DMS53 (cell line): Measurements from ENCODE around the gene TEX51.

ENCODE experiments used
- DNase-seq: peaks from one replicate; lab custom pipeline; 2025; lab: John Stamatoyannopoulos, UW

The TEX51 gene

DNA sequence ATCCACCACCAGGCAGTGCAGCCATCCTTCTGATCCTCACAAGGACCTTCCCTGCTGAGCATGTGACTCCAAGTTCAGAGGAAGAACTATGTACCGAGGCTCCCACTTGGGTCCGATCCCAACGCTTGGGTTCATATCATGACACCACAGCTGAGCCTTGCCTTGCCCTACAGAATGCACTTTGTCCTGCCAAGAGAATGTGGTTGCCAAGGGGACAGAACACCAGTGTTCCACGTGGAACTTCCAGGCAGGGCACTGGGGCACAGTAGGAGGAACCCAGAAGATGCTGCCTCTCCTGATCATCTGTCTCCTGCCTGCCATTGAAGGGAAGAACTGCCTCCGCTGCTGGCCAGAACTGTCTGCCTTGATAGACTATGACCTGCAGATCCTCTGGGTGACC lies at the start of gene TEX51:
Gene TEX51 (plus strand): TSS at position 255 of the 400 bp plus-strand sequence. CDS start 29 bp downstream, at position 284.
- DNase-seq = no peak

DNA sequence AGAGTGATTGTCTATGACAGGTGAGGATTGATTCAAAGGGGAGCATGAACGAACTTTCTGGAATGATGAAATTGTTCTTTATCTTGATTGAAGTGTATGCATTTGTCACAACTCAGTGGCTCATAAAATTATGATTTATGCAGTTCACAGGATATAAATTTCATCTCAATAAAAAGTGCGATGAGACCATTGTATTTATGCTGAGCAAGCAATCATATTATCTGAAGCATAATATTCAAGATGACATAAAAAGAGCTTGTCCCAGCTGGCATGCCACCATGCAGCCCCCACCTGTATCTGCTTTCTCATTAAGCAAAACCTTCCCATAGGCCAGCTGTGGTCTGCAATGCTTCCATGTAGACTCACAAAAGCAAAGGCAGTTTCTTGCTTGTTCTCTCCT lies 49.6 kb upstream of the TEX51 start:
- DNase-seq = no peak

DNA sequence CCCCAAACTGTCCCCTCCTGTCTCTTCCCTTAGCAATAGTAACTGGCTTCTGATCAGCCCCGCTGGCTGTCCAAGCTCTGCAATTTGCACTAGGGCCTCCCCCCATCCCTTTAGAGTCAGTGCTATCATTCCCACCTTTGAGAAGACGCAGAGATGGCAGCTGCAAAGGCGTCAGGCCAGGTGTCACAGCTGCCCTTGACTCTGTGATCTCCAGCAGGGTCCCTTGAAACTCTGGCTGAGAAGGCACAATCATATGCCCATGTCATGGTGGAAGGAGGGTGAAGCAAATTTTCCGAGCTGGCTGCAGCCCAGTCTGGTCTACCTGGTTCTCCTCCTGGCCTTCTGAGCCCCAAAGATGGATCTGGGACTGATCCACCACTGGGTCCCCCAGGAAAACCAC lies 49.2 kb upstream of the TEX51 start:
- no peak for DNase-seq

DNA sequence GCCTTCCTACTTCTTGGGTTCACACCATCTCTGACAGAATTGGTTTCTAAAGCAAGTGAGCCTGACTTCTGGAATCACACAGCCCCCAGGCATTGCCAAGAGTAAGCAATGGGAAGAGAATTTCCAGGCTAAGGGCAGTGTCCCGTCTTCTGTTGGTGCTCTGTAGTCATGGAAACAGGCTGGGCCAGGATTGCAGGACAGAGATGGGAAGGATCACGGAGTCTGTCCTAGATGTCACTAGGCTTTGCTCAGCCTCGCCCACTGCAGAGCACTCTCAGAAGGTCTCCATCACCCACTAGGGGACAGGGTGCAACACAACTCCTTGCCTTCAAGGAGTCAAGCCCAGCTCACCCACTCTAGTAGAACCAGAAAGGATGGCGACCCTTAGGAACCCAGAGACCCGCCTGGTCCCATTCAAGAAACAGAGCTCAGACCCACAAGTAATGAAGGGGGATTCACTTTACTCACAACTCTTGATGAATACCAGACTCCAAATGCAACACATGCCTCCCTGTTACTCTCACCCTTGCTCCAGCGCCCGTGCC lies 48.6 kb upstream of the TEX51 start:
- DNase-seq = peak; percentile 8

DNA sequence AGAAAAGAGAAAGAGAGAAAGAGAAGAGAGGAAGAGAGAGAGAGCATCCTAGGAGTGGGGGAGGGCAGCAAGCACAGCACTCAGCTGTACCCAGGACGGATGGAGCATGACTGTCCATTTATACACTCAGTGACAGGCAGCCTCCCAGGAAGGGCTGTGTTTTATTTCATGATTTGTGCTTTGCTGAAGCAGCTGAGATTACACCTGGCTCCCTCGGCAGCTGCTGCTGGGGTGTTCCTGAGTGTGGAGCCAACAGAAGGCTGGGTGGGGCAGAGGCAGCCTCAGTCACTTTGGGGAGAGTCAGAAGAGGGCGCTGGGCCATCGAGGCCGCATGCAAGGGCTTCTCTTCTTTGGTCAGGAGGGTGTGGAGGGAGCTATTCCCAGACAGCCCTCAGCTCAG lies 47.8 kb upstream of the TEX51 start:
- peak; percentile 37 for DNase-seq

DNA sequence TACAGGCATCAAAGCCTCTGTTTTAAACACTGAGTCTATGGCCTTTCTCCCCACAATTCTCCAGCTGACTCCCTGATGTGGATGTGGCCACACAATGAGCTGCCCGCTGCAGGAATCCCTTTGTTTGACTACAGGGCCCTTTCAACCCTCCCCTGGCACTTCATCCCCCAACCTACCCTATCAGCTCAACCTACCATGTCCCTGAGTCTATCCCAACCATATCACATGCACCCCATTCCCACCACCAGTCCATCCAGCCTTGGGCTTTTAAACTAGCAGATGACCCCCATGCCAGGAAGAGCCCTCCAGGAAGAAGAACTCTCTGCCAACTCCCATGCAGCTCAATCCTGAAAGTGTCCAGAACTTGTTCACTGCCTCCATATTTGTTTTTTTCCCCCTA lies 46.9 kb upstream of the TEX51 start:
- DNase-seq = no peak

DNA sequence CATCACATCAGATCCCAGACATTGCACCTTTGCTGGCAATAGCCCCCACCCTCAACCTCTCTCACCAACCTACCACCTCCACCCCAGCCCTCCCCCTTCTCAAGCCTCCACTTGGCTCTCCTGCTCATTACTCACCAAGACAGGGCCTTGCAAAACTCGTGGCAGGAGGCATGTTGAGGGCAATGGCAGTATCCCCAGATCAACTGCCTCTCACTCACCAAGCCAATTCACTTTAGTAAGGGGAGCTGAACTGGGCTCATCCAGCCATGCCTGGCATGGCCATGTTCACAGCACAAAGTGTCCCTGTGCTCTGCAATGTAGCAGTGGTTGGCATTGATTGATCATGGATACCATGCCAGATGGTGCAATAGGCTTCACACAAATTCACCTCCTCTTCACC lies 46.3 kb upstream of the TEX51 start:
- no peak for DNase-seq

DNA sequence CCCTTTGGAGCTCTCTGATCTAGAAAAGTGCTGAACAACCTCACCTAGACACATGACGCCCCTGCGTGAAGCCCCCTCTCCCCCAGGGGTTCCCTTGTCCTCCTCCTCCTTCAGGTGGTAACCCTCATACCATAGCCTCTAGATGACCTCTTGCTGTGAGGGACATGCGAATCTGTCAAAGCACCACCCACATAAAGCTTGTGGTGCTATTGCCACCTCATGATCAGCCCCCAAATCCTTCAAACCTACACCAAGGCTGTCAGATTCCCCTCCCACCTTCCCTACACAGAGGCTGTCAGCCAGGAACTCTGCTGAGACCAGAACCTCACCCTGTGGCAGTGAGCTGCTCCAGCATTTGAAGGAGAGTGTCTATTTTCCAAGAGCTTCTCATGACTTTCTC lies 43.1 kb upstream of the TEX51 start:
- DNase-seq = no peak

DNA sequence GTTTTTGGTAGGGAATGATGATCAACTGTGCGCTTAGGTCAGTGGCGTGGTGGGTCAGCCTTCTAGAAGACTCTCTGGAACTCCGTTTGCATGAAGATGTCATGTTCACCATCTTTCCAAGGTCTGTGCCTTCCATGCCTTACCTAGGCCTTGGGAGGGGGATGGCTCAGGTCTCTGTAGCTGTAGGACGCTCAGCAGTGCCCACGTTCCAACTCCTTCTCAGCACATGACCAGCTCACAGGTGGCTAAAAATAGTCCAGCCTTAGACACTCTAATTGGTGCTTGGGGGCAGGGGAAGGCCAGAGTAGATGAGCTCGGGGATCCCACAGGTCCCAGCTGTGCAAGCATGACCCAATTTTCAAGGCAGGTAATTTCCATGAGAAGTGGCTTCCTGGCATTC lies 42.3 kb upstream of the TEX51 start:
- peak; percentile 52 for DNase-seq

DNA sequence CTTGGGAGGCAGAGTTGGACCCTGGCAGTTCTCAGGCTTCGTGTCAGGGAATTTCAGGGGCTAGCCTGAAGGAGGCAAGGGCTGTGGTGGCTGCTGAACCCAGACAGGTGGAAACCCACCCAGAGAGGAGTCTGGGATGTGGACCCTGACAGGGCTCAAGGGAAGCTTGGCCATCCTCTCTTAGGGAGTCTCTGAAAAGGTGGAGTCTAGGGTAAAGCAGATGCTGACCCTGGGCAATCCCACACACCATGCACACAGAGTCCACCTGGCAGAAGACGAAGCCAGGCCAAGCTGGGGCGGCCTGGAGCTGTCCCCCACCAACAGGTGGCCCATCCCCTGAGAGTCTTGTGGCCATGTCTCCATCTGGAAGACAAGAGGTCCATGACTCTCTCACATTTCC lies 41.2 kb upstream of the TEX51 start:
- DNase-seq = no peak

DNA sequence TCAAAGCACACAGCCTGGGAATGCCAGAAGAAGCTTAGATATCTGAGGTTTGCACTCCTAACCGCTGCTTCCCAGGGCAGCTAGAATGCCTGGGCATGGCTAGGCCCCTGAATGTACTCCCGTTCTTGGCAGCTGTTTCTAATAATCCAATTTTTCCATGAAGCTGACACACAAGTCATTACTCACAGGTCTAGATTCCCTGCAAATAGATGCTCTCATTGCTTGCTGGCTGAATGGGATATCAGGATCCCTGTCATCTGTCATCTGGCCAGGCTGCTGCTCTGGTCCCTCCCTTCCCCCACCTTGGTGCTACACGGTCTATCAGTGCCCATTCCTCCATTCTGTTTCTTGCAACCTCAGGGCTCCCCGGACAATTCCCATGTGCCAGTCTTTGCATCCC lies 40.7 kb upstream of the TEX51 start:
- no peak for DNase-seq

DNA sequence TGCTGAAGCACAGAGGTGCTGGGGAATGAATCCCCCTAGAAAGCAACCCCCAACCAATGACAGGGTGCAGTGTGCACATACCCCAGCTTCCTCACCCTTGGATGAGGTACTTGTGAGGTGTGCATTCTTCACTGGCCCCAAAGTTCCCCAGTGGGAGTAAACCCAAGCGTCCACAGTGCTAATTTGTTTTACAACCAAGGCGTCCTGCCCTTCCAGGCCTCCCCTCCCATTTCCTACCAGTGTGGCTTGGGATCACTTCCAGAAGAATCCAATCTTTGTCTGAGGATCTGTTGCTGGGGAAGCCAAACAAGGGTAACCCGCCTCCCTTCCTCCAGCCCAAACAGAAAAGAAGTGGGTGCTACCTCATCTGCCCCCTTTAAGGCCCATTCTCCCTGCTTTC lies 40.3 kb upstream of the TEX51 start:
- no peak for DNase-seq

DNA sequence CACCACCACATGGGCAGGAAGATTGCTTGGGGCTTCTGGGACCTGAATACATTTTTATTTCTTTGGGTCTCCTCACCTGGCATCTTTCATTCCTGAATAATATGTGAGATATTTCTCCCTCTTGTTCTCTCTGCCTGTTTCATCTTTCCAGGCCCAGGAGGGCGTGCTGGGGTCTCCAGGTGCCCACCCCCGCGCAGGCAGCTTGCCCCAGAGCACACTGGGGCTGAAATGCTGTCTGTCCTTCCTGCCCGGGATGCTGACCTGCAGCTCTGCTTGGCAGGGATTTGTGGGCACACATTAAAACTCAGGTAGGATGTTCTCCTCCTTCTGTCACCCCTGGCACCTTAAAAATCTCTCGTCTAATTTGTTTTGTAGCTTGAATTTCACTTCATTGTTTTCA lies 39.7 kb upstream of the TEX51 start:
- no peak for DNase-seq

DNA sequence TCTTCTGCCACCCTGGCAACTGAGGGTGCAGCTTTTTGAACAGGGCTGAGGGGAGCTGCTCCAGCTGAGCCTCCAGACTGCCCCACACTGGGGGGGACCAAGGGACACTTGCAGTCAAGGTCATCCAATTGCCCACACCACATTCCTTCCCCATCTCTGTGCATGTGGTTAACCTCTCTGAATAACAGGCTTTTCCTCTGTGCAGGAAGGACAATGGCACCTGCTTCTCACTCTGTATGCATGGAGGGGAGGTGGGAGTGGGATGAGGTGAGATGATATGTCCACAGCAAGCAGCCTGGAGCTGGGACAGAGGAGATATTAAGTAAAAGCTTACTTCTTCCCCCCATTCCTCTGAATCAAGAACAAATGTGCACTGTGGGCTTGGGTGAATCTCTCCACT lies 39.1 kb upstream of the TEX51 start:
- DNase-seq = no peak

DNA sequence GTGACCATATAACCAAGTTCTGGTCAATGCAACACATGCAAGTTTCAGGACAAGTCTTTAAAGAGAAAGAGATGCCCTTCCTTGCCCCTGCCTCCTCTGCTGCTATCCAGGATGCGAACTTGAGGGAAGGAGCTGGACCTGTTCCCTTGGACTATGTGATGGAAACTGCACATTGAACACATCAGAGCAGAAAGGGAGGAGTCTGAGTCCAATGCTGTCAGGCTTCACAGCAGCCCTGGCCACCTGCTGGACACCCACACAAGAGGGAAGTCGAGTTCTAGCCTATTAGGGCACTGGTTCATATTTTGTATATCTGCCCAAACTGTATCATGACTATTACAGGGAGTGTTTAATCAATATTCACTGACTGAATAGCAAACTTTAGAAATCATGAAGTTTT lies 38.3 kb upstream of the TEX51 start:
- peak; percentile 16 for DNase-seq

DNA sequence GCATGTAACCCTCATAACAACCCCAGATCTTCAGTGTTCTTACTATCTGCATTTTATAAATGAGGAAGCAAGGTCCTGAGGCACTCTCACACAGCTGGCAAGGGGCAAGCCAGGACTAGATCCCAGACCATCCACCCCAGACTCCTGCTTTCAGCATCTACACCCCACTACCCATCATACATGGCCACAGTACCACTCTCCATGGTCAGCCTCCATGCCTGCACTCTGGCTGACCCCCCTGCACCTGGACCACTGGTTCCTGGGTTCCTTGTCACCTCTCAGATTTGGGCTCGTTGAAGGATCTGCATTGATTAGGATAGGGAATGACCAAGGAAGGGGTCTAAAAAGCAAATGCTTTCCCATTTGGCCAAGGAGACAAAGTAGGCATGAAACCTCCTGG lies 36.0 kb upstream of the TEX51 start:
- no peak for DNase-seq

DNA sequence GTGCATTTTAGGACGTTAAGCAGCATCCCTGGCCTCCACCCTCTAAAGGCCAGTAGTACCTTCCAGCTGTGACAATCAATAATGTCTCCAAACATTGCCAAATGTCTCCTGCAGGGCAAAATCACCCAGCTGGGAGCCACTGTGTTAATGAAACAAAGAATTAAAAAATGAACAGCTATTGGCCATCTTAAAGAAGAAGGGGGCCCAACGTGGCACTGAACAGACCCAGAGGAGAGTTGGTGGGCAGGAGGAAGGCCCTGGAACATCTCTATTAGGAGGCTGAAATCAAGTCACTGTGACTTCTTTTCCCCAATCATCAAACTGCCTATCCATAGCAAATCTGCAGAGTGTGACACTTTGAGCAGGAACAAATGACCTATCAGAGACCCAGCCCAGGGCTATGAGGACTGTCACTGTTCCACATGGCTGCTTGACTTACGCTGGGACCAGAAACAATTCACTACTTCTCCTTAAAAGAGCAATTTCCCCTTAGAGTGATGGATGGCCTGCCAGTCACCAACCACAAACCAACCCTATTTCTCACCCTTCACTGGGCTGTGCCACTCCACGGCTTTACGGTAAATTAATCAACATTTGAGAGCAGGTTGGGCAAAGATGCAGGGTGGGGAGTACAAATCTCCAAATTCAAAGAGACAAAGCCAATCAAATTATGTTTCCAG lies 35.2 kb upstream of the TEX51 start:
- no peak for DNase-seq

DNA sequence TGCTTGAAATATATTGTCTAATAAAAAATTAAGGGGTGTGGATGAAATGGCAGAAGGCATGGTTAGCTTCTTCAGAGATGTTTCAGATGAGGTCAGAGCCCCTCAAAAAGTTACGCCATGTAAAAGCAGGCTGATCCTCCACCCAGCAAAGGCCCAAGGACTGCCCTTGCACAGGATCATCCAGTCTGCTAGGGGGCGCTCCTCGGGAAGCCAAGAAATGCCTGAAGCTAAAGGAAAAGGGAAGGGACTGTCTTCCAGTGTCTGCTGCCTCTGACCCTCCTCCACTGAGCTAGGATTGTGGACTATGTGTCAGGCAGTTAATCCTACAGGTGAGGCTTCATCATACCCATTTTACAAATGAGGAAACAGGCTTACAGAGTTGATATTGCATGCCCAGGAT lies 33.8 kb upstream of the TEX51 start:
- peak; percentile 38 for DNase-seq

DNA sequence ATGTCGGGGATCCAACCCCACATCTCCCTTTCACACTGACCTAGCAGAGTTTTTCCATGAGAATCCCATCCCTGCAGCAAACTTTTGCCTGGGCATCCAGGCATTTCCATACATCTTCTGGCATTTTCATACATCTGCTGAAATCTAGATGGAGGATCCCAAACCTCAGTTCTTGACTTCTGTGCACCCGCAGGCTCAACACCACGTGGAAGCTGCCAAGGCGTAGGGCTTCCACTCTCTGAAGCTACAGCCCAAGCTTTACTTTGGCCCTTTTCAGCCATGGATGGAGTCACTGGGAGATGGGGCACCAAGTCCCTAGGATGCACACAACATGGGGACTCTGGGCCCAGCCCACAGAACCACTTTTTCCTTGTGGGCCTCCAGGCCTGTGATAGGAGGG lies 32.2 kb upstream of the TEX51 start:
- DNase-seq = no peak

DNA sequence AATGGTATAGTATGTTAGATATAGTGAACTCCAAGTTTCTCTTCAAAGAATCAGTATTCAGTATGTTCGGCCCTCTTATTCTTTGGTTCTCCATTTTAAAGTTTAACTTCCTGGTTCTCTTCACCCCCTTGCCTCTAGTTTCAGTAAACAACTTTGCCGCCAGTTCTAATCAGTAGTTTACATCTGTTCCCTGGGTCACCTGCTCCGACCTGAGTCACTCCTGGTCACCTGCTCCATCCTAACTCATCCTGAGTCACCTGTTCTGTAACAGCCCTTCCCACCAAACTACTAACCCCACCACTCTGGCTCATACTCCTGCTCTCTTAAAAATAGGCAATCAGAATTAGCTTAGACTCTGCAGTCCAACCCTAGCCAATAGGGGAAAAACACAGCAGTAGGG lies 23.7 kb upstream of the TEX51 start:
- DNase-seq = peak; percentile 74

DNA sequence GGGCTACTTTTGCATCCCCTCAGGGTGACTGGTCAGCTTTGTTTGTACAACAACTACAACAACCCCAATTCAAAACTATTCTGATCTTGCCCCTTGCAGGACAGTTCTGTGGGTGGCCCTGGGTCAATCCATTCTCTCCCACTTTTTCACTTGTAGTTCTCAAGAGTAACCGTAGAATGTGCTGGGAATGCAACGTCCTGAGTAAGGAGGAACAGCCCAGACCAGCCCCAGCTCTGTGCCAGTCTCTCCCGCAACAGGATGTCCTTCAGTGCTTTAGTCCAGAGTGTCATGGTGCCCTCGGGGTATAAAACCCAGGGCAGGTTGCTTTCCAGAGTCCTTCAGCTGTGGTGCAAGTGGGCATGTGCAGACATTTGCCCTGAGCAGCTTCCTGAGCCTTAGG lies 22.1 kb upstream of the TEX51 start:
- DNase-seq = no peak

DNA sequence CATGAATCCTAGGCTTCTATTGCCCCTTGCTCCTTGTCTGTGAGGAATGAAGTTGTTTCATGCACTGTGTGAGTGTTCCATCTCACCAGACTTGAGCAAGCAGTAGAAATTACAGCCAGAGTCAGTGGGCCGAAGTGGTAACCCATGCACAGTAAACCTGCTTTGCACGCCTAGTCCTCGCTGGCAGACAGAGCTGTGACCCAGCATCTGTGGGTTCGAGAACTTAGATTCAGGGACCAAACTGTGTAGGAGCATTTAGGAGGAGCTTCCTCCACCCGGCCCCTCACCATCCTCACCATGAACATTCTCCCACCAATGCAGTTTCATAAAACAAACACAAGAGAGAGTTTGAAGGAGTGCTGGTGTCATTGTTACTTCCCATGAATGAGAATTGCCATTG lies 21.6 kb upstream of the TEX51 start:
- no peak for DNase-seq

DNA sequence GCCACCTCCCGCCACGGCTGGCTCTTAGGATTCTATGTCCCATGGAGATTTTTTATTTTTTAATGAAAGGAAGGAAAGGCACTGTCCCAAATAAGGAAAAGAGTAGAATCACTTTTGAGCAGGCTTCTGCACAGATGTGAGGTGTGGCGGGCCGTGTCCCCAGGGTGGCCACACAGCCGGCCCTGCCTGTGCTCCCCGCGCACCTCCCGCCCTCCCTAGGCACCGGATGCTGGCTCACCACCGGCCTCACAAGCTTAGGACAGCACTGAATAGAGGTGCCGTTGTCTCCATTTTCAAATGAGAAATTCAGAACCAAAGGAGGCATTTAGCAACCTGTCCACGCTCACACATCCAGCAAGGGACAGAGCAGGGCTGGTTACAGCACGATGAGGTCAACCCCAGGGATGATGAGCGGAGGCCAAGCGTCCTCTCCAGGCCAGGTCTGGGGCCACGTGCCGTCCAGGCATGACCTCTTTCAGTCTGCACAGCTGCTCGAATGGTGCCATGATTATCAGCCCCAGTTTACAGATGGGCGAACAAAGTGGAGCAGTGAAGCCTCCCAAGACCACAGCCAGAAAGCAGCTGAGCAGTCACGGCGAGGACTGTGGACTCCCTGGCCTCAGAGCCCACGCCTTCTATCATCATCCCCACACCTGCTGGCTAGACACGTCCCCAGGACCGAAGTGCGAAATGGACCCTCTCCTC lies 20.7 kb upstream of the TEX51 start:
- DNase-seq = no peak

DNA sequence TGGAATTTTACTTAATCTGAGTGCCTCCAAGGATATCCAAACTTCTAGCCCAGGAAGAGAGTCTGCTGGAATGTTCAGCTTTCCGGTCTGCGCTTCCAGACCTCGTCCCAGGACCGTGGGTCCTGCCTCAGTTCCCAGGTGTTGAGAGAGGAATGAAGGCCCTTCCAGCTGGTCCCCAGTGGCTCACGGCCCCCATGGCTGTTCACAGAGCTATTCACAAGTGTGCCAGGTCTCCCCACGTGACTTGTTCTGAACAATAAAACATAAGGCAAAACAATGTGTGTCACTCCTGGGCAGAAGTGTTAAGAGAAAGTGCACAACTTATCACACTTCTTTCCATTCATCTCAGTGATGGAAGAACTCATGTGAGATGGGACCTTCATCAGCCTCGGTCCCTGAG lies 20.1 kb upstream of the TEX51 start:
- no peak for DNase-seq
